SK-N-SH (cell line): ENCODE results near the gene DCUN1D1. TPM values are rescaled to one million over a fixed set of nuclear protein-coding genes. Genes with fewer than 3 reads are reported as not detected.

Experiments used
- CTCF ChIA-PET: fragments of 300-600, 350-600 bp; formaldehyde crosslinking; extraction: SDS; loops from one replicate; lab custom pipeline; 2021; lab: Yijun Ruan, JAX
- POLR2A ChIA-PET: fragments of 350-600 bp; sonication (Branson Sonifier 250); formaldehyde crosslinking; extraction: SDS; loops from one replicate; lab custom pipeline; 2020; ENCODE audit warnings: antibody characterized with exemption, inconsistent platforms; lab: Yijun Ruan, JAX
- DNase-seq: peaks from one replicate; pipeline ENCODE4 v3.0.0; 2012
- H2AFZ ChIP-seq: fragments of 200-600 bp; sonication (generic); 2 replicates; pipeline ENCODE4 v1.8.1; 2016; ENCODE audit warnings: antibody characterized with exemption, mild to moderate bottlenecking, low read depth
- H3F3A ChIP-seq: fragments of 200-600 bp; sonication (generic); replicated peaks from 2 replicates; pipeline ENCODE3; 2016; ENCODE audit warnings: antibody characterized with exemption, mild to moderate bottlenecking; ENCODE audit not compliant: insufficient read depth
- H3K27ac ChIP-seq, 2 experiments: fragments of 200-500 bp in 1 of 2; fragments of 200-600 bp in 1 of 2; sonication (Bioruptor generic) in 1 of 2; sonication (generic), shearing (Covaris generic) in 1 of 2; 2 replicates each; pipeline versions ENCODE4 v1.5.1 to v1.6.1; 2014 to 2016; ENCODE audit warnings: low read depth in 2 of 2, inconsistent platforms in 1 of 2, low read length in 1 of 2, mild to moderate bottlenecking in 1 of 2, mixed read lengths in 1 of 2
- H3K27me3 ChIP-seq: fragments of 200-600 bp; sonication (generic), shearing (Covaris generic); 2 replicates; pipeline ENCODE4 v1.6.1; 2016; ENCODE audit warnings: mixed run types; ENCODE audit not compliant: insufficient read depth
- H3K36me3 ChIP-seq, 2 experiments: fragments of 200-500 bp in 1 of 2; fragments of 200-600 bp in 1 of 2; sonication (Bioruptor generic) in 1 of 2; sonication (generic) in 1 of 2; replicated peaks in 1 of 2; 2 replicates each; pipeline versions ENCODE3 to v1.5.1; 2014 to 2016; ENCODE audit warnings: low read length in 1 of 2, mild to moderate bottlenecking in 1 of 2; ENCODE audit not compliant: insufficient read depth in 2 of 2, control insufficient read depth in 1 of 2
- H3K4me1 ChIP-seq, 2 experiments: fragments of 200-500 bp in 1 of 2; fragments of 200-600 bp in 1 of 2; sonication (Bioruptor generic) in 1 of 2; sonication (generic), shearing (Covaris generic) in 1 of 2; 2 replicates each; pipeline versions ENCODE4 v1.5.1 to v1.6.1; 2014 to 2016; ENCODE audit warnings: low read depth in 1 of 2, low read length in 1 of 2, mixed run types in 1 of 2; ENCODE audit not compliant: insufficient read depth in 2 of 2, control insufficient read depth in 1 of 2
- H3K4me2 ChIP-seq: fragments of 200-600 bp; sonication (generic), shearing (Covaris generic); 2 replicates; pipeline ENCODE4 v1.6.1; 2017; ENCODE audit warnings: mixed run types
- H3K4me3 ChIP-seq, 2 experiments: fragments of 200-500 bp in 1 of 2; fragments of 200-600 bp in 1 of 2; sonication (Bioruptor generic) in 1 of 2; sonication (generic), shearing (Covaris generic) in 1 of 2; 2 replicates each; pipeline versions ENCODE4 v1.5.1 to v1.8.1; 2014 to 2016; ENCODE audit warnings: low read depth in 2 of 2, inconsistent platforms in 1 of 2, low read length in 1 of 2, mild to moderate bottlenecking in 1 of 2, mixed read lengths in 1 of 2, moderate library complexity in 1 of 2
- H3K79me2 ChIP-seq: fragments of 200-600 bp; sonication (generic); 2 replicates; pipeline ENCODE4 v1.8.1; 2017; ENCODE audit warnings: mild to moderate bottlenecking; ENCODE audit not compliant: insufficient read depth
- H3K9ac ChIP-seq: fragments of 200-600 bp; sonication (generic); 2 replicates; pipeline ENCODE4 v1.6.1; 2017; ENCODE audit warnings: mixed run types
- H3K9me2 ChIP-seq: fragments of 200-600 bp; sonication (generic); 2 replicates; pipeline ENCODE4 v1.6.1; 2017; ENCODE audit warnings: mixed run types
- H3K9me3 ChIP-seq: fragments of 200-600 bp; sonication (generic); 2 replicates; pipeline ENCODE4 v1.6.1; 2017; ENCODE audit warnings: mixed run types, mild to moderate bottlenecking, moderate library complexity
- H4K20me1 ChIP-seq: fragments of 200-600 bp; sonication (generic); 2 replicates; pipeline ENCODE4 v1.6.1; 2017; ENCODE audit warnings: mild to moderate bottlenecking, mixed run types; ENCODE audit not compliant: insufficient read depth
- CHD2 ChIP-seq: fragments of 150-350 bp; IDR thresholded peaks from 2 replicates; pipeline ENCODE4 v1.6.1; 2018; ENCODE audit warnings: low read length; ENCODE audit not compliant: partially characterized antibody
- ELF1 ChIP-seq: IDR thresholded peaks from 2 replicates; pipeline ENCODE4 v1.4.0; 2012
- FOXM1 ChIP-seq: IDR thresholded peaks from 2 replicates; pipeline ENCODE4 v1.4.0; 2012; ENCODE audit warnings: low read depth, mild to moderate bottlenecking
- GABPA ChIP-seq: IDR thresholded peaks from 2 replicates; pipeline ENCODE4 v1.4.0; 2012; ENCODE audit warnings: low read depth, mild to moderate bottlenecking
- GATA2 ChIP-seq: sonication (generic); formaldehyde crosslinking; IDR thresholded peaks from 2 replicates; pipeline ENCODE4 v1.5.0; 2020; ENCODE audit warnings: mild to moderate bottlenecking, missing genetic modification reagents
- NFIC ChIP-seq: IDR thresholded peaks from 2 replicates; pipeline ENCODE4 v1.4.0; 2012; ENCODE audit warnings: borderline replicate concordance
- NRF1 ChIP-seq: IDR thresholded peaks from 2 replicates; pipeline ENCODE4 v1.6.1; 2012; ENCODE audit warnings: low read depth, mild to moderate bottlenecking, low read length
- POLR2AphosphoS5 ChIP-seq: IDR thresholded peaks from 2 replicates; pipeline ENCODE4 v1.6.1; 2012; ENCODE audit warnings: low read depth, low read length
- RAD21 ChIP-seq: IDR thresholded peaks from 2 replicates; pipeline ENCODE4 v1.6.1; 2012; ENCODE audit warnings: mild to moderate bottlenecking, low read length
- SIN3A ChIP-seq: IDR thresholded peaks from 2 replicates; pipeline ENCODE4 v1.6.1; 2012; ENCODE audit warnings: low read depth, mild to moderate bottlenecking, low read length, moderate library complexity, borderline replicate concordance
- TAF1 ChIP-seq: IDR thresholded peaks from 2 replicates; pipeline ENCODE4 v1.6.1; 2012; ENCODE audit warnings: low read depth, mild to moderate bottlenecking, low read length, moderate library complexity, borderline replicate concordance
- TEAD4 ChIP-seq: IDR thresholded peaks from 2 replicates; pipeline ENCODE4 v1.4.0; 2012; ENCODE audit warnings: mild to moderate bottlenecking, borderline replicate concordance; ENCODE audit not compliant: insufficient read depth
- WGBS: methylation state at CpG from one replicate; pipeline ENCODE4 v1.1.6; 2017; ENCODE audit warnings: low lambda C conversion rate; 5-methylcytosine and 5-hydroxymethylcytosine counted together
- polyA plus RNA-seq, 3 experiments: library from polyadenylated mRNA; depleted of rRNA; stranded (reverse); fragments of >200 nt; gene quantifications; 2 replicates each; pipeline ENCODE4 v1.2.3, GENCODE V29; 2012
- TF ChIP-seq, protein P1 (sequence below): fragments of 150-350 bp; IDR thresholded peaks from 2 replicates; pipeline ENCODE4 v1.6.1; 2016; ENCODE audit warnings: mild to moderate bottlenecking, low read depth, low read length
- TF ChIP-seq, protein P2 (sequence below): IDR thresholded peaks from 2 replicates; pipeline ENCODE4 v1.6.1; 2012; ENCODE audit warnings: mild to moderate bottlenecking, low read depth, low read length, moderate library complexity
- TF ChIP-seq, protein P3 (sequence below): fragments of 200-600 bp; sonication (generic); IDR thresholded peaks from 2 replicates; pipeline ENCODE4 v1.6.1; 2017; ENCODE audit warnings: antibody characterized with exemption, mild to moderate bottlenecking, moderate library complexity
- TF ChIP-seq, protein P4 (sequence below): fragments of 150-350 bp; IDR thresholded peaks from 2 replicates; pipeline ENCODE4 v1.6.1; 2017; ENCODE audit warnings: antibody characterized with exemption, low read length, low read depth, borderline replicate concordance

The DCUN1D1 gene
- polyA plus RNA-seq, 1 of the 3 experiments (the other 2 are of a cell fraction): 4.5 TPM

DNA sequence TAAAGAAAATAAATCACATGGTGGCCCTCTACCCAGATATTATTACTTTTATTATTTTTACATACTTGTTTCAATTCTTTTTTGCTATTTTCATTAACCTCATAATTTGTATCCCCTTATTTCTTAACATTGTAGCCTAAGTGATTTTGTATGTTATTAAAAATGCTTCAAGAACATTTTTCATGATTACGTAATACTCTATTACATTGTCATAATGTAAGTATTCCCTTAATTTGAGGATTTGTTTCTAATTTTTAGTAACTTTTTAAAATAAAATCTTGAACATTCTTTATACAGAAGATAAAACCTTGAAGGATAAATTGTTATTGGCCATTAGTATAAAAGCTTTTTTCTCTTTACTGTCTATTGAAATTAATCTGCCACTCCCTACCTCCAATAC lies 89.0 kb downstream of the DCUN1D1 start:
- WGBS: 96% methylated on average over 1 of the region's 1 CpG
- no peak overlapping the region for H3K9ac ChIP-seq
- no peak overlapping the region for H3K4me3 ChIP-seq
- ChIA-PET POLR2A (no interaction called here), CTCF (no interaction called here)
- no peaks in the 10 kb centered on the region for H4K20me1 ChIP-seq
- DNase-seq: no peak
- H3K4me1 ChIP-seq: no peaks in the 10 kb centered on the region
- TF ChIP-seq NRF1: no peak
- TF ChIP-seq NFIC: no peak
- no peak for TF ChIP-seq GABPA
- no peak for TF ChIP-seq TAF1
- no peak for TF ChIP-seq POLR2AphosphoS5
- TF ChIP-seq, protein P1, sequence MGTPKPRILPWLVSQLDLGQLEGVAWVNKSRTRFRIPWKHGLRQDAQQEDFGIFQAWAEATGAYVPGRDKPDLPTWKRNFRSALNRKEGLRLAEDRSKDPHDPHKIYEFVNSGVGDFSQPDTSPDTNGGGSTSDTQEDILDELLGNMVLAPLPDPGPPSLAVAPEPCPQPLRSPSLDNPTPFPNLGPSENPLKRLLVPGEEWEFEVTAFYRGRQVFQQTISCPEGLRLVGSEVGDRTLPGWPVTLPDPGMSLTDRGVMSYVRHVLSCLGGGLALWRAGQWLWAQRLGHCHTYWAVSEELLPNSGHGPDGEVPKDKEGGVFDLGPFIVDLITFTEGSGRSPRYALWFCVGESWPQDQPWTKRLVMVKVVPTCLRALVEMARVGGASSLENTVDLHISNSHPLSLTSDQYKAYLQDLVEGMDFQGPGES: no peak
- TF ChIP-seq SIN3A: no peak
- TF ChIP-seq, protein P2, sequence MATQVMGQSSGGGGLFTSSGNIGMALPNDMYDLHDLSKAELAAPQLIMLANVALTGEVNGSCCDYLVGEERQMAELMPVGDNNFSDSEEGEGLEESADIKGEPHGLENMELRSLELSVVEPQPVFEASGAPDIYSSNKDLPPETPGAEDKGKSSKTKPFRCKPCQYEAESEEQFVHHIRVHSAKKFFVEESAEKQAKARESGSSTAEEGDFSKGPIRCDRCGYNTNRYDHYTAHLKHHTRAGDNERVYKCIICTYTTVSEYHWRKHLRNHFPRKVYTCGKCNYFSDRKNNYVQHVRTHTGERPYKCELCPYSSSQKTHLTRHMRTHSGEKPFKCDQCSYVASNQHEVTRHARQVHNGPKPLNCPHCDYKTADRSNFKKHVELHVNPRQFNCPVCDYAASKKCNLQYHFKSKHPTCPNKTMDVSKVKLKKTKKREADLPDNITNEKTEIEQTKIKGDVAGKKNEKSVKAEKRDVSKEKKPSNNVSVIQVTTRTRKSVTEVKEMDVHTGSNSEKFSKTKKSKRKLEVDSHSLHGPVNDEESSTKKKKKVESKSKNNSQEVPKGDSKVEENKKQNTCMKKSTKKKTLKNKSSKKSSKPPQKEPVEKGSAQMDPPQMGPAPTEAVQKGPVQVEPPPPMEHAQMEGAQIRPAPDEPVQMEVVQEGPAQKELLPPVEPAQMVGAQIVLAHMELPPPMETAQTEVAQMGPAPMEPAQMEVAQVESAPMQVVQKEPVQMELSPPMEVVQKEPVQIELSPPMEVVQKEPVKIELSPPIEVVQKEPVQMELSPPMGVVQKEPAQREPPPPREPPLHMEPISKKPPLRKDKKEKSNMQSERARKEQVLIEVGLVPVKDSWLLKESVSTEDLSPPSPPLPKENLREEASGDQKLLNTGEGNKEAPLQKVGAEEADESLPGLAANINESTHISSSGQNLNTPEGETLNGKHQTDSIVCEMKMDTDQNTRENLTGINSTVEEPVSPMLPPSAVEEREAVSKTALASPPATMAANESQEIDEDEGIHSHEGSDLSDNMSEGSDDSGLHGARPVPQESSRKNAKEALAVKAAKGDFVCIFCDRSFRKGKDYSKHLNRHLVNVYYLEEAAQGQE: no peak
- TF ChIP-seq GATA2 (CRISPR knock-in tag): no peak
- TF ChIP-seq TEAD4: no peak
- TF ChIP-seq ELF1: no peak
- TF ChIP-seq, protein P3, sequence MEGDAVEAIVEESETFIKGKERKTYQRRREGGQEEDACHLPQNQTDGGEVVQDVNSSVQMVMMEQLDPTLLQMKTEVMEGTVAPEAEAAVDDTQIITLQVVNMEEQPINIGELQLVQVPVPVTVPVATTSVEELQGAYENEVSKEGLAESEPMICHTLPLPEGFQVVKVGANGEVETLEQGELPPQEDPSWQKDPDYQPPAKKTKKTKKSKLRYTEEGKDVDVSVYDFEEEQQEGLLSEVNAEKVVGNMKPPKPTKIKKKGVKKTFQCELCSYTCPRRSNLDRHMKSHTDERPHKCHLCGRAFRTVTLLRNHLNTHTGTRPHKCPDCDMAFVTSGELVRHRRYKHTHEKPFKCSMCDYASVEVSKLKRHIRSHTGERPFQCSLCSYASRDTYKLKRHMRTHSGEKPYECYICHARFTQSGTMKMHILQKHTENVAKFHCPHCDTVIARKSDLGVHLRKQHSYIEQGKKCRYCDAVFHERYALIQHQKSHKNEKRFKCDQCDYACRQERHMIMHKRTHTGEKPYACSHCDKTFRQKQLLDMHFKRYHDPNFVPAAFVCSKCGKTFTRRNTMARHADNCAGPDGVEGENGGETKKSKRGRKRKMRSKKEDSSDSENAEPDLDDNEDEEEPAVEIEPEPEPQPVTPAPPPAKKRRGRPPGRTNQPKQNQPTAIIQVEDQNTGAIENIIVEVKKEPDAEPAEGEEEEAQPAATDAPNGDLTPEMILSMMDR: no peak
- TF ChIP-seq RAD21: no peak
- TF ChIP-seq, protein P4, sequence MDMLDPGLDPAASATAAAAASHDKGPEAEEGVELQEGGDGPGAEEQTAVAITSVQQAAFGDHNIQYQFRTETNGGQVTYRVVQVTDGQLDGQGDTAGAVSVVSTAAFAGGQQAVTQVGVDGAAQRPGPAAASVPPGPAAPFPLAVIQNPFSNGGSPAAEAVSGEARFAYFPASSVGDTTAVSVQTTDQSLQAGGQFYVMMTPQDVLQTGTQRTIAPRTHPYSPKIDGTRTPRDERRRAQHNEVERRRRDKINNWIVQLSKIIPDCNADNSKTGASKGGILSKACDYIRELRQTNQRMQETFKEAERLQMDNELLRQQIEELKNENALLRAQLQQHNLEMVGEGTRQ: no peak
- no peak for TF ChIP-seq CHD2
- no peak for TF ChIP-seq FOXM1
- H2AFZ ChIP-seq: no peak overlapping the region
- H3K9me3 ChIP-seq: no peaks in the 10 kb centered on the region
- H3K36me3 ChIP-seq: peaks cover 40 to 48% of the 10 kb centered on the region in 2 experiments
- H3K27ac ChIP-seq: no peak overlapping the region
- no peak overlapping the region for H3K4me2 ChIP-seq
- H3K79me2 ChIP-seq: no peaks in the 10 kb centered on the region
- H3F3A ChIP-seq: no peaks in the 10 kb centered on the region
- H3K27me3 ChIP-seq: no peaks in the 10 kb centered on the region
- no peaks in the 10 kb centered on the region for H3K9me2 ChIP-seq
